GM18499 (cell line): Measurements from ENCODE around the gene TLR9.

Experiments used
- ATAC-seq: cut with Tn5 transposase; IDR thresholded peaks from one replicate; pipeline ENCODE4 v1.9.1; 2021; ENCODE audit warnings: moderate number of reproducible peaks; ENCODE audit not compliant: insufficient read depth, unreplicated experiment

The TLR9 gene

GRCh38 chr3:52233108-52233591 lies 7.7 kb upstream of the TLR9 start:
- ATAC-seq = no peak

GRCh38 chr3:52232279-52233107 lies 7.0 kb upstream of the TLR9 start:
- ATAC-seq = no peak

- ATAC-seq = no peak
These were observed 6.2 kb upstream of the TLR9 start for GRCh38 chr3:52231502-52232278.

- ATAC-seq = no peak
These were observed 5.5 kb upstream of the TLR9 start for GRCh38 chr3:52230889-52231499.

- no peak for ATAC-seq
These were observed 5.0 kb upstream of the TLR9 start for GRCh38 chr3:52230461-52230860.

- no peak for ATAC-seq
These were observed 4.2 kb upstream of the TLR9 start for GRCh38 chr3:52229656-52230055.

GRCh38 chr3:52228751-52229291 lies 3.4 kb upstream of the TLR9 start:
- no peak for ATAC-seq

- ATAC-seq = no peak
These were observed 2.8 kb upstream of the TLR9 start for GRCh38 chr3:52228266-52228665.

GRCh38 chr3:52227766-52228165 lies 2.3 kb upstream of the TLR9 start:
- no peak for ATAC-seq

GRCh38 chr3:52227117-52227516 lies 1.7 kb upstream of the TLR9 start:
- ATAC-seq = no peak

- ATAC-seq = no peak
These were observed 878 bp upstream of the TLR9 start for GRCh38 chr3:52226229-52226817.

- ATAC-seq = no peak
These were observed 1.7 kb downstream of the TLR9 start for GRCh38 chr3:52223449-52224408.

- no peak for ATAC-seq
These were observed 2.9 kb downstream of the TLR9 start for GRCh38 chr3:52222319-52223221.

- ATAC-seq = no peak
These were observed 3.7 kb downstream of the TLR9 start for GRCh38 chr3:52221563-52222318.

- ATAC-seq = no peak
These were observed 4.3 kb downstream of the TLR9 start for GRCh38 chr3:52221141-52221562.

GRCh38 chr3:52220380-52221026 lies 4.9 kb downstream of the TLR9 start:
- no peak for ATAC-seq
